HG03175 (cell line): ENCODE data around the gene NLK.
"Not testable (repeated sequence)": the region's sequence is repeated elsewhere in the genome, so short reads cannot be mapped to it uniquely, and the experiment has no call there.

ENCODE experiments used
- ATAC-seq: cut with Tn5 transposase; IDR thresholded peaks from one replicate; pipeline ENCODE4 v1.9.1; 2021; ENCODE audit warnings: mild to moderate bottlenecking, moderate library complexity; ENCODE audit not compliant: unreplicated experiment

Gene NLK

GRCh38 chr17:28071891-28072606, 29.6 kb downstream of the NLK start:
- ATAC-seq: no peak

DNA sequence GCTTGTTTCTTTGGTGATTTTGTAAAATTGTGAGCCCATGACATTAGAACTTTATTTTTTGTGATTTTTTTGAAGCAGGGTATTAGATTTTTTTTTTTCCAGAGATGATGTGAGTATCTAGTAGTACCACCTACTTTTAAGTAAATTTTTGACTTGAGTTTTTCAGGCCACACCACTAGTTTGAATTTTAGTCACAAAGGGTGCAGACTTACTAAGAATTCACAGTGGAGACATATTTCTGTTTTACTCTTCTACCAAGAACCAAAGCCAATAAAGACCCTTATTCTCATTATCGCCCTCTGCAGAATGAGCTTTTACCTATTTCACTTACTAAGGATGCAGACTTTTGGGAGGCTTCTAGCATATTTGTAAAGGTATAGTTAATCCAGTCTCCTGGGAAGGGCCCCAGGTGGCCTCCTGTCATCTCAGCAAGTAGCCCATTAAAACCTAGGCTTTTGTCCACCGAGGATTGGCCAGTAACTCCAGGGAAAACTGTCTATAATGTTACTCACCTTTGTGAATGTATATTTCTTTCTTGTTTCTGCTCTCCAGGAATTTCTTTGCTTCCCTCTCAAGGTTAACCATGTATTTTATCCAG, 30.6 kb downstream of the NLK start:
- no peak for ATAC-seq

GRCh38 chr17:28074010-28074409, 31.5 kb downstream of the NLK start:
- no peak for ATAC-seq

DNA sequence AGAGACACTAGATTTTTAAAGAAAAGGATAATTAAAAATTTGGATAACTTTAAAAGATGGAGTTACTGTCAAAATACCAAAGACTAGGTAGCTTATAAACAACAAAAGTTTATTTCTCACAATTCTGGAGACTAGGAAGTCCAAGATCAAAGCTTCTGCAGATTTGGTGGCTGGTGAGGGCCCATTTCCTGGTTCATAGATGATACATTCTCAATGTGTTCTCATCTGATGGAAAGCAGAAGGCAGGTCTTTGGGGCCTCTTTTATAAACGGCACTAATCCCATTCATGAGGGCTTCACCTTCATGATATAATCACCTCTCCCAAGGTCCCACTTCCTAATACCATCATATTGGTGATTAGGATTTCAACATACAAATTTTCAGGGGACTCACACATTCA, 33.7 kb downstream of the NLK start:
- no peak for ATAC-seq

DNA sequence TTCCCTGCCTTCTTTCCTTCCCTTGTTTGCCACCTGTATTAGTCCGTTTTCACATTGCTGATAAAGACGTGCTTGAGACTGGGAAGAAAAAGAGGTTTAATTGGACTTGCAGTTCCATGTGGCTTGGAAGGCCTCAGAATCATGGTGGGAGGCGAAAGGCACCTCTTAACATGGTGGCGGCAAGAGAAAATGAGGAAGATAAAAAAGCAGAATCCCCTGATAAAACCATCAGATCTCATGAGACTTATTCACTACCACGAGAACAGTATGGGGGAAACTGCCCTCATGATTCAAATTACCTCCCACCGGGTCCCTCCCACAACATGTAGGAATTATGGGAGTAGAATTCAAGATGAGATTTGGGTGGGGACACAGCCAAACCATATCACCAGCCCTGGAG, 34.7 kb downstream of the NLK start:
- ATAC-seq: not testable (repeated sequence)

- ATAC-seq: no peak
Measured at GRCh38 chr17:28078341-28079229, 36.1 kb downstream of the NLK start.

GRCh38 chr17:28081467-28081866, 39.0 kb downstream of the NLK start:
- no peak for ATAC-seq

- ATAC-seq: no peak
Measured at GRCh38 chr17:28085766-28086165, 43.3 kb downstream of the NLK start.

DNA sequence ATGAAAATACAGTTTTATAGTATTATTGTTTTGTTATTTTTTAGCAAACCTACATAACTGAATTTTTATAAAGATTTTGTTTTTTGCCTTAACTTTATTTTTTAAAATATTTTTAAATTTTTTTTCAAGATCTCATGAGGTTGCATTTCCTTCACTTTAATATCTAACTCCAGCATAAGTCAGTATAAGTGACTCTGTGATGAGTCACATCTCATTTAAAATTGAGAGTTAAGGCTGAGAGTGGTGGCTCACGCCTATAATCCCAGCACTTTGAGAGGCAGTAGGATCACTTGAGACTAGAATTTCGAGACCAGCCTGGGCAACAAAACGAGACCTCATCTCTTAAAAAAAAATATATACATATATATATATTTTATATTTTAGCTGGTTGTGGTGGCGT, 44.0 kb downstream of the NLK start:
- ATAC-seq: no peak

DNA sequence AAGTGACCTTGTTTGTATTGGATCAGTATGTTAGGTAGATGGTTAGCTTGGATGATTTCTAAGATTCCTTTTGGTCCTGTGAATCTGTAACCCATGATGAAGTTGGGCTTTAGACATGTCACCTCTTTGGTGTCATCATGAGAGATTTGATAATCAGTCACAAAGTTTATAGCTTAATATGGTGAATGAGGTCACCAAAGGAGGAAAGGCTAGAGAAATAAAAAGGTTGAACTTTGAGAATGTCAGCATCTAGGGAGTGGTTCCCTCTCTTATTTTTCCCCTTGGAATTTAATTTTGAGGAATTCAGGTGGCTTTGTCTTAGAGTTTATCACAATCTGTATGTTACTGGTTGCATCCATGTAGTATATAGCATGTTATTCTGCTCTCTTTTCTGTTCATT, 45.3 kb downstream of the NLK start:
- ATAC-seq: no peak

DNA sequence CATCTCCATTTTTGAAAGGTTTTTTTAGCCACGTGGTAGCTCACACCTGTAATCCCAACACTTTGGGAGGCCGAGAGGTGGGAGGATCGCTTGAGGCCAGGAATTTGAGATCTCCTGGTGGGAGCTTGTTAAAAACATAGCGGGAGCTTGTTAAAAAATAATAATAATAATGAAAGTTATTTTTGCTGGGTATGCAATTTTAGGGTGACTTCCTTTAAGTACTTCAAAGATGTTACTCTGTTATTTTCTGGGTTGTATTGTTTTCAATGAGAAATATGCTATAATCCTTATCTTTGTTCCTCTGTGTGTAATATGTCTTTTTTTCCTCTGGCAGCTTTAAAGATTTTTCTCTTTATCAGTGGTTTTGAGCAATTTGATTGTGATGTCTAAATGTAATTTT, 48.1 kb downstream of the NLK start:
- ATAC-seq: no peak

DNA sequence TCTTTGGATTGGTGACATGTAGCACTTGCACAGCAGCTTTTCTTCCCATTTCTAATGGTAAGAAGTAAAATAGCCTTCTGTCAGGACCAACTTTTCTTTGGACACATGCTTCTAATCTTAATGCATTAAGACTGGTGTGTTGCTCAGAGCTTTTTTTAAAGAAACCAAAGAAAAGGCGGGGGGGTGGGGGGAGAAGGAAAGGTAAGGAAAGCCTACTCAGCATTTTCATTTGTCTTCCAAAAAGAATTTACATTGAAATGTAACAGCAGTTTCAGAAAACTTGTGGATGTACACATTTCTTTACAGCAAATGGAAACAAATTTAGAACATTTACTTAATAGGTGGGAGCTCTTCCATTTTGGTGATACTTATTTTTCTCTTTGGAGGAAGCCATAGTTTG, 49.6 kb downstream of the NLK start:
- no peak for ATAC-seq

GRCh38 chr17:28093999-28094716, 51.7 kb downstream of the NLK start:
- no peak for ATAC-seq

DNA sequence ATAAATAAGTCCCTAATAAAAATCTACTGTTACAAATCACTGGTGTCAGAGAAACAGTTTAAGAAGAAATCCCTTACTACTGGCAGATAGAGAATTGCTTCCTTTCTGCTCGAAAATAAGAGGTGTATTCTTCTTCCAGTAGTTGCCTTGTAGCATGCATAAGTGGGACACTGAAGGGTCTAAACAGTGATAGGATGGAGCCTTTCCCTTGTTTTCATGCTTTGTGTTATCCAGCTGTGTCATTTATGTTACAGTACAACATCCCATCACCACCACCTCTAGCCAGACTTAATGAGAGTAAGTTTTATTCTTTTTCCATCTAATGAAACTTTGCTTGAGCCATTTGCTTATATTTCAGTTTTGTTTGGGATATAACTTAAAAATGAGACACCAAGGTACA, 54.3 kb downstream of the NLK start:
- ATAC-seq: no peak

- no peak for ATAC-seq
Measured at GRCh38 chr17:28097254-28097653, 54.8 kb downstream of the NLK start.

GRCh38 chr17:28097901-28098300, 55.4 kb downstream of the NLK start:
- ATAC-seq: peak; percentile 72

DNA sequence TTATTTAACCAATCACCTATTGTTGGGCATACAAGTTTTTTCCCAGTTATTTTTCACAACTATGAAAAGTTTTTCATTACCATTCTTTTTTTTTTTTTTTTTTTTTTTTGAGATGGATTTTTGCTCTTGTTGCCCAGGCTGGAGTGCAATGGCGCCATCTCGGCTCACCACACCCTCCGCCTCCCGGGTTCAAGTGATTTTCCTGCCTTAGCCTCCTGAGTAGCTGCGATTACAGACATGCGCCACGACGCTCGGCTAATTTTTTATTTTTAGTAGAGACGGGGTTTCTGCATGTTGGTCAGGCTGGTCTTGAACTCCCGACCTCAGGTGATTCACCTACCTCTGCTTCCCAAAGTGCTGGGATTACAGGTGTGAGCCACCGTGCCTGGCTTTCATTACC, 56.1 kb downstream of the NLK start:
- not testable (repeated sequence) for ATAC-seq

GRCh38 chr17:28100251-28100650, 57.8 kb downstream of the NLK start:
- no peak for ATAC-seq

GRCh38 chr17:28100936-28101335, 58.5 kb downstream of the NLK start:
- no peak for ATAC-seq

DNA sequence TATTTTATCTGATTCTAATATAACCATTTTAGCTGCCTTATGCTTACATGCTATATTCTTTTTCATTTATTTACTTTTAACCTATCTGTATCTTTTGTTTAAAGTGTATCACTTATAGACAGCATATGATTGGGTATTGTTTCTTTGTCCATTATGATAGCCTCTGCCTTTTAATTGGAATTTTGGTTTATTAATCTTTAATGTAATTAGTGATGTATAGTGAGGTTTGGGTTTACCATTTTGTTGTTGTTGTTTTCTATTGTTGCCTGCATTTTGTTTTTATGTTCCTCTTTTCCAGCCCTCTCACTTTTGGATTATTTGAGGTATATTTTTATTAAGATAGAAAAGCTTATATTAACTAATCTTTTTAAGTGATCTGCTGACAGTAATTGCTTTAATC, 59.4 kb downstream of the NLK start:
- ATAC-seq: no peak

DNA sequence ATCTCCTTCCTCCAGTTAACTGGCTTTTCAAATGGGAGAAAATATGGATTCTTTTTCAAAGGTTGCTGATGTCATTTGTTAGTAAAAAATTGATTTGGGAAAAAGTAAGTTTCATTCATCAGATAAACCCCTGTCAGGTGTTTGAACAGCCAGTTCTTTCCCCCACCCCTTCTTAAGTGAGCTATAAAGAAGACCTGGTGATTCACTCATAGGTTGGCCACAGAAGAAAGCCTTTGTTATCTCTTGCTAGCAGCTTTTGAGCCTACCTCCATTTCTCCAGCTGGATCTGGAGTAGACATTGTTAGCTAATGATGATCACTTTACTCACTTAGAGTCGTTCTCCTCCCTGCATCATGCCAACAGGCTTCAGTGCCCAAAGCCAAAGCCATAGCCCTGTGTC, 63.0 kb downstream of the NLK start:
- ATAC-seq: no peak
